ENCODE results near the gene RBM18. TPM values are rescaled to one million over a fixed set of nuclear protein-coding genes. Genes with fewer than 3 reads are reported as not detected.

The RBM18 gene
- total RNA-seq, 2 donors from 2014 or later = 19.2 to 23.2 TPM

- Histone ChIP-seq H3K9me3 (no peaks in the 10 kb centered on the region), H3K27me3 (no peaks in the 10 kb centered on the region), H3K4me3 (no peak overlapping the region), H3K36me3 (peaks cover 75% of the 10 kb centered on the region), H3K27ac (no peak overlapping the region), H3K4me1 (no peaks in the 10 kb centered on the region)
- TF ChIP-seq CTCF (IDR thresholded peaks at IDR 0.05) = no peak
- DNase-seq (ENCODE audit: low spot score) = no peak
Observed at GRCh38 chr9:122246666-122247065, 18.0 kb downstream of the RBM18 start.

DNA sequence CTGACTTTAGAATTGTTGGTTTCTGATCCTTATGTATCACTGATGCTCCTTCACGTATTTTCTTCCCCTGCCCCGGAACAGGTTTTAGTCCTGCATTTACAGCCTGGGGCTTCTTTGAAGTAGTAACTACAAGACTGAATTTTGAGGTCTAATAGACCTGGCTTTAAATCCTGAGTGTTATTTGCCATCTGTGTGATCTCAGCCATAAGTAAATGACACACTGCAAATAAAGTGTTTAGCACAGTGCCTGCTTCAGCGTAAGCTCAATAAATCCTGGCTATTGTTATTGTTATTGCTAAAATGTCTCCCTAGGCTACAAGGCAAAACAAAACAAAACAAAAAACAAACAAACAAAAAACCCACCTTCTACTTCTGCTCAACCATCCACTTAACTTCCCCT lies 20.3 kb downstream of the RBM18 start:
- H3K36me3 ChIP-seq = peaks cover 81% of the 10 kb centered on the region
- H3K27me3 ChIP-seq = no peaks in the 10 kb centered on the region
- H3K4me1 ChIP-seq = no peaks in the 10 kb centered on the region
- no peak for TF ChIP-seq CTCF (IDR thresholded peaks at IDR 0.05)
- DNase-seq (ENCODE audit: low spot score) = no peak
- H3K4me3 ChIP-seq = no peak overlapping the region
- H3K9me3 ChIP-seq = no peaks in the 10 kb centered on the region
- no peak overlapping the region for H3K27ac ChIP-seq

GRCh38 chr9:122239722-122240121 lies 24.9 kb downstream of the RBM18 start:
- peaks cover 46% of the 10 kb centered on the region for H3K36me3 ChIP-seq
- no peak for TF ChIP-seq CTCF (IDR thresholded peaks at IDR 0.05)
- no peak for DNase-seq (ENCODE audit: low spot score)

DNA sequence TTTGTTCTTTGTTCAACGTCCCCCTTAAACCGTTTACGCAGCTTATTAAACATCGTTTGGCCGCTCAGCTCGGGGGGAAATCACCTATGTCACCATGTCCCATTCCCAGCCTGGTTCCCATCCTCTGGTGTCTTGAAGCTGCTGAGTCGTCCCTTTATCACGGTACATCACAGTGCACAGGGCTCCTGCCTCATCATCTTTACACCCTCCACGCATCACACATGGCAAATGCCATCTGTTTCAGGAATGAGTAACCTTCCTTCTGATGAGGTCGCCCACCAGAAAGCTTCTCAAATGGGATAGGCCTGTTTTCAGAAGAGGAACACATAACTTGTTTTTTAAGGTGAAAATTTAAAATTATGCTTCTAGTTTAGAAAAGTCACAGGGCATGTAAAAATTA lies 28.0 kb downstream of the RBM18 start:
- Histone ChIP-seq H3K9me3 (no peaks in the 10 kb centered on the region), H3K4me1 (no peaks in the 10 kb centered on the region), H3K36me3 (peaks cover 21% of the 10 kb centered on the region), H3K4me3 (no peak overlapping the region), H3K27ac (no peak overlapping the region), H3K27me3 (no peaks in the 10 kb centered on the region)
- DNase-seq (ENCODE audit: low spot score) = no peak
- TF ChIP-seq CTCF (IDR thresholded peaks at IDR 0.05) = no peak

More at GRCh38 chr9:122239722-122240121, 24.9 kb downstream of the RBM18 start:
- Histone ChIP-seq H3K4me1 (no peaks in the 10 kb centered on the region), H3K27ac (no peak overlapping the region), H3K9me3 (no peaks in the 10 kb centered on the region), H3K4me3 (no peak overlapping the region), H3K27me3 (no peaks in the 10 kb centered on the region)

- Histone ChIP-seq H3K9me3 (no peaks in the 10 kb centered on the region), H3K36me3 (no peaks in the 10 kb centered on the region), H3K4me1 (no peaks in the 10 kb centered on the region), H3K27me3 (peaks cover 4 to 7% of the 10 kb centered on the region in 2 donors), H3K27ac (no peak overlapping the region), H3K4me3 (no peak overlapping the region)
- peak; percentile 26 for DNase-seq (ENCODE audit: low spot score)
- TF ChIP-seq CTCF (IDR thresholded peaks at IDR 0.05) = no peak
Observed at GRCh38 chr9:122234022-122234748, 30.5 kb downstream of the RBM18 start.
